GM19238 (cell line): Measurements from ENCODE around the gene C5orf34.
"Not testable (repeated sequence)": the region's sequence is repeated elsewhere in the genome, so short reads cannot be mapped to it uniquely, and the experiment has no call there.

Experiments
- DNase-seq: peaks from one replicate; pipeline ENCODE4 v3.0.0; 2011; ENCODE audit warnings: low spot score; ENCODE audit not compliant: insufficient read length

The C5orf34 gene

GRCh38 chr5:43515678-43516048 lies 715 bp upstream of the C5orf34 start:
- DNase-seq, result no peak

GRCh38 chr5:43514471-43514815 lies 505 bp downstream of the C5orf34 start:
- DNase-seq, result peak; percentile 8

GRCh38 chr5:43514025-43514424 lies 923 bp downstream of the C5orf34 start:
- DNase-seq, result no peak

GRCh38 chr5:43511062-43511461 lies 3.9 kb downstream of the C5orf34 start:
- not testable (repeated sequence) for DNase-seq

DNA sequence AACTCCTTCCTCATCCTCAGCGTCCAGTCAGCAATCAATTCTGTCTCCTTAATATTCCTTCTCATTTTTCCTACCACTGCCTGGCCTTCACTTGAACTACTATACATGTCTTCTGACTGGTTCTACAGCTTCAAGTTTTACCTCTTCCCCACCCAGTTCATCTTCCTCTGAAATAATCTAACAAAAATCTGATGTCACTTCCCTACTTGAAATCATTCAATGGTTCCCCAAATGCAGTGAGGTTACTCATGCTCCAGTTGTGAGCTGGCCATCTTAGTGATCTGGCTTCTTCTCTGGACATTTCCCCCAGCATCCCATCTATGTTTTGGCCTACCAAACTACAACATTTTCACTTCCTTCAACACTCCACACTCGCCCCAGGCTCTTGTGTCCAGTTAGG lies 16.4 kb downstream of the C5orf34 start:
- DNase-seq, result no peak

- DNase-seq, result no peak
Measured at GRCh38 chr5:43497311-43498104, 17.4 kb downstream of the C5orf34 start.

- no peak for DNase-seq
Measured at GRCh38 chr5:43491326-43491725, 23.6 kb downstream of the C5orf34 start.

- DNase-seq, result no peak
Measured at GRCh38 chr5:43486353-43486752, 28.6 kb downstream of the C5orf34 start.

- no peak for DNase-seq
Measured at GRCh38 chr5:43485406-43485805, 29.5 kb downstream of the C5orf34 start.

GRCh38 chr5:43484106-43484849 lies 30.7 kb downstream of the C5orf34 start:
- DNase-seq, result peak; percentile 64

DNA sequence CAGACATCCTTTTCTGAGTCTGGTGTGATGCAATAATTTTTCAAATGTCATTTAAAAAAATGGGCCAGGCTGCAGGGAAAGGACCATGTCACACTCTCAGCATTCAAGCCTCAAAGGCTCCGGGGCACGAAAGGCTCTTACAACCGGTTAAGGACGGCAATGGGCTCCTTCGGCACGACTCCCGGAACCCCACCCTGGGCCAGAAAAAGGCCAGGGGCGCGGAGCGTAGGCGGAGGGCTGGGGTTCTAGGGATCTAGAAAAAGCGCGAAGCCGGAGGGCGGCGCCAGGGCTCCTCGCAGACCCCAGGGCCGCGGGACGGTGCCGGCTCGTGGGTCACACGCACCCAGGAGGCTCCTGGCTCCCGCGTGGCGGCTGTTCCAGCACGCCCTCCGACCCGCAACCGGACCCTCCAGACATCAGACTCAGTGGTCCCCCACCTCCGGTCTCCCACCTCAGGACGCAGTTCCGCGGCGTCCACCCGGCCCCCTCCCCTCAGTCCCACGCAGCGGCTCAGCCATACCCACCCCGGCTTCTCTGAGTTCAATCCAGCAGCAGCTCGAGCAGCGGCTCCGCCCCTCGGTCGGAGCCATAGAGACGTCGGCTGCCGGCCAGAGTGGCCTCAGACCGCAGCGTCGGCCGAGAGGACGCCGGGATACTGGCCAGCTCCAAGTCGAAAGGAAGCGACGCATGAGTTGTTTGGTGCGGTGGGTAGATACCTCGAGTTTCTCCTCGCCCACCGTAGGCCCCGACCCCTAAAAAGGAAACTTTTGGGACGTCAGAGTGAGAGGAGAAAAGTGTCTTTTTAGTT lies 31.4 kb downstream of the C5orf34 start, which contains the start of gene TMEM267:
Gene TMEM267 (minus strand): TSS at position 568 of the 808 bp plus-strand sequence. CDS start 29,896 bp downstream, outside the sequence.
- peak; percentile 75 for DNase-seq

DNA sequence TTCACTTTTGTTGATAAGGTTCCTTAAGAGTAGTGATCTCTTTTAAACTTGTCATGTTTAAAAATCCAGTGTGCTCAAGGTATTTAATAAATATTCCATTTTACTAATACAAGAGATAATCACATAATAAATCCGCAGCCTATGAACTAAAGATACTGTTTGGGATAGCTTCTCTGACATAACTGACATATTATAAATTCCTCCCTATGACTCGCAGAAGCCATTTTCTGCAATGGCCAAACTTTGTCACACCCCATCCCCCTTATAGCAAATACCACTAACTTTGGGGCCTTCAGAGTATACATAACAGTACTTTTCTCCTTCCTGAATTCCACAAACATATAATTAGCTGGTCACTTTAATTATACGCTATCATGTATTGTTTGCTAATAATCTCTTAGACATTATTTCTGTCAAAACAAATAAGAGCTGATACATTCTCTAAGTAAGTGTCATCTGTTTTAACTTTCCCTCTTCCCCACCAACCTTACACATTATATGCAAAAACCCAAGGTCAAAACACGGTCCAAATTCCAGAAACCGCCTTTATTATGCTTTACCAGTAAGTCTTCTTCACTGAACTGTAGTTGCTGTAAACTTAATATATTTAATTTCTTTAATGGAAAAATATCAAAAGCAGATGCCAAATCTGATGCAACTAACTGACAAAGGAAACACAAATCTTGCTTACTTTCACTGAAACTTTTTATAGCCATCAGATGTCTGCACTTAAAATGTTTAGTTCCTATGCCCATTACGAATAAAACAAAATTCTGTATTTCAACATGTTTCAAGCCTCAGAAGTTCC lies 32.3 kb downstream of the C5orf34 start:
- no peak for DNase-seq

DNA sequence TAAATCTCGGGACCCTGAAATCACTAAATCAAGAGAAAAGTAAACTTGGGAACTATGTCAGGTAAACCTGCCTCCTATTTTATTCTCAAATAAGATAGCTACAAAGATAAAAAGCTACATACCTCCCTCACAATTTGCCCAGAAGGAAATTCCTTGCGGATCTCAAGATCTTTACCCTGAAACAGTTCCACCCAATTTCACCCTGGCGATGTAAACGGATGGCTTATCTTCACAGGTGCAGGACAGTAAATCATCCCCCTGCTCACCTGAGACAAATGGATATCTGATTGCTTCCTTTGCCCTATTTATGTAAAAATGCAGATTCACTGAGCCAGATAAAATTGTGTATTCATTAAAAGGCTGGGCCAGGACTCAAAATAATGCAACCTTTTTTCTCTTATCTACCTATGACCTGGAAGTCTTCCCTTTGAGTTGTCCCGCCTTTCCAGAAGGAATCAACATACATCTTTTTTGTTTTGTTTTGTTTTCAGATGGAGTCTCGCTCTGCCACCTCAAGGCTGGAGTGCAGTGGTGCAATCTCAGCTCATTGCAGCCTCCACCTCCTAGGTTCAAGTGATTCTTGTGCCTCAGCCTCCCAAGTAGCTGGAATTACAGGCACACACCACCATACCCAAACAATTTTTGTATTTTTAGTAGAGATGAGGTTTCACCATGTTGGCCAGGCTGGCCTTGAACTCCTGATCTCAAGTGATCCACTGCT lies 45.1 kb downstream of the C5orf34 start:
- DNase-seq, result no peak

- no peak for DNase-seq
Measured at GRCh38 chr5:43467100-43467499, 47.8 kb downstream of the C5orf34 start.

GRCh38 chr5:43465455-43465854 lies 49.5 kb downstream of the C5orf34 start:
- not testable (repeated sequence) for DNase-seq

DNA sequence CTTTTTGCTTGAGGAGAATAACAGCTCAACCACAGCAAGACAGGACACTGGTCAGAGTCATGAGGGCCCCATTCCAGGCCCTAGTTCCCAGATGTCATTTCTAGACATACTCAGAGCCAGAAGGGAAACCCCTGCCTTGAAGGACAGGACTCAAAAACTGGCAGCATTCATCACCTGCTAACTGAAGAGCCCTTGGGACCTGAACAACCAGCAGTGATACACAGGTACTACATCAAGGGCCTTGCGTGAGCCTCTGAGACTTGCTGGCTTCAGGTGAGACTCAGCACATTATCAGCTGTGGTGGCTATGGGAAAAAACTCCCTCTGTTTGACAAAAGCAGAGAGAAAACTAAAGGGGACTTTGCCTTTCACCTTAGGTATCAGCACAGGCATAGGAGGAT lies 53.9 kb downstream of the C5orf34 start:
- no peak for DNase-seq

DNA sequence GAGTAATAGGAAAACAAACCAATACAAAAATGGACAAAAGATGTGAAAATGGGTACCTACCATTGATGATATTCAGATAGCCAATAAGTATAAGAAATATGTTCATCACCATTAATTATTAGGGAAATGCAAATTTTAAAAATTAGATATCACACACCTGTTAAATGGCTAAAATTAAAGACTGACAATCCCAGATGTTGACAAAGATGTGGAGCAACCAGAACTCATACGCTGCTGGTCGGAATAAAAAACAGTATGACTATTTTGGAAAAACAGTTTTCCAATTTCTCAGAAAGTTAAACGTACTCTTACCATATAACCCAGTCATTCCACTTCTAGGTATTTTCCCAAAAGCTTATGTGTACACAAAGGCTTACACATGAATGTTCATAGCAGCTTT lies 58.4 kb downstream of the C5orf34 start:
- DNase-seq, result no peak

DNA sequence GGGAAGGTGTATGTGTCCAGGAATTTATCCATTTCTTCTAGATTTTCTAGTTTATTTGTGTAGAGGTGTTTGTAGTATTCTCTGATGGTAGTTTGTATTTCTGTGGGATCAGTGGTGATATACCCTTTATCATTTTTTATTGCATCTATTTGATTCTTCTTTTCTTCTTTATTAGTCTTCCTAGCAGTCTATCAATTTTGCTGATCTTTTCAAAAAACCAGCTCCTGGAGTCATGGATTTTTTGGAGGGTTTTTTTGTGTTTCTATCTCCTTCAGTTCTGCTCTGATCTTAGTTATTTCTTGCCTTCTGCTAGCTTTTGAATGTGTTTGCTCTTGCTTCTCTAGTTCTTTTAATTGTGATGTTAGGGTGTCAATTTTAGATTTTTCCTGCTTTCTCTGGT lies 73.4 kb downstream of the C5orf34 start:
- not testable (repeated sequence) for DNase-seq

DNA sequence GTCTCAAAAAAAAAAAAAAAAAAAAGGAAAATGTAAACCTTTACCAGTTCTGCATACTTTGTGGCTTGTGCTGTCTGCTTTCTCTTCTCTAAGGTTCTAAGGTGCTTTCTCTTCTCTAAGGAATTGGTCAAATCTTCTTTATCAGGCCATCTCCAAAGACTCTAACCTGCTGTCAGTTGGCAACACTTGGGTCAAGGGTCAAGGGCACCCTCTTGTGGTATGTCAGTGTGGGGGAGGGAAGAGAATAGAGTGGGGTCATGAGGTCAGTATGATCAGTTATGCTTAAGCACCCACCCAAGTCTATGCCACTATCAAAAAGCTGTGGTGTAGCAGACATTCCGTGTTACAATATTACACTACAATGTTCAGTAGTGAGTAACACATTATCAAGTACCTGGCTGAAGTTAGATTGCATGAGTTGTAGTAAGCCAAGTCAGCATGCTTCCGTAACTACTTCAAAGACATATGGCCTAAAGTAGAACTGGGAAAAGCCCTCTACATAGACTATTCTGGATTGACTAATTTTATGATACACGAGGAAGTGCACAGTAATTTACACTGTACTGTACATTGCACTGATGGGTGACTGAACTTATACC lies 77.8 kb downstream of the C5orf34 start:
- no peak for DNase-seq
